NCI-H1048 (cell line): ENCODE data around the gene CAMKMT.

Source experiments
- DNase-seq: peaks from one replicate; lab custom pipeline; 2025; lab: John Stamatoyannopoulos, UW

The CAMKMT gene

DNA sequence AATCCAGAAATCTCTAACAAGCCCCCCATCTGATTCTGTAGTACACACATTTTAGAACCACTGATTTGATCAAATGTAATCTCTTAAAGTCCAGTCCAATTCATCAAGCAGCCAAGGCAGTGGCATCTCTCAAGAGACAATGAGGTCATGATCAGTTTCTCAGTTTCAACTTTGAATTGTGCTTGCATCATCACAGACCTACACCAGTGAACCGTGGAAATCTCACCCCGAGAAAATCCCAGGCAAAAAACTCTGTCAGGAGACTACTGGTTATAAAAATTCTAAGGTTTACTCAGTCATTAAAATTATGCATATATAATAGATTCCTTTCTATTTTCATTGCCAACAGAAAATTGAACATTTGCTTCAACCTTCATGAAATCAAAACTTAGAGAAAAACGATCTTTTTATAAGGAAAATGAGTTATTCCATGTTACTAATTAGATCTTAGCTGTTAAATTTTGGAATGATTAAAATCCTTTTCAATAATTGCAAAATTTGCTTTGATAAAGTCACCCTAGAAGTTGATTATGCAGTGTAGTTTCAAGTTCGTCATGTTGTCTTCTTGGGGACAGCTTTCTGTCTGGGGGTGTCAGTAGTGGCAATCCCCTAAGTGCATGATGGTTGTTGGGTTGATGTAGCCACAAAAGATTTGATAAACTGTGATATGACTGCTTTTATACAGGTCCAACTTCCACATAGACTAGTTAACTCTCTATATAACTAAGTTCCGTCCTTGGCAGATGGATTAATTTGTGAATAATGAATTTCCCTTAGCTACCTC is 235.0 kb downstream of the CAMKMT start:
- DNase-seq = no peak

DNA sequence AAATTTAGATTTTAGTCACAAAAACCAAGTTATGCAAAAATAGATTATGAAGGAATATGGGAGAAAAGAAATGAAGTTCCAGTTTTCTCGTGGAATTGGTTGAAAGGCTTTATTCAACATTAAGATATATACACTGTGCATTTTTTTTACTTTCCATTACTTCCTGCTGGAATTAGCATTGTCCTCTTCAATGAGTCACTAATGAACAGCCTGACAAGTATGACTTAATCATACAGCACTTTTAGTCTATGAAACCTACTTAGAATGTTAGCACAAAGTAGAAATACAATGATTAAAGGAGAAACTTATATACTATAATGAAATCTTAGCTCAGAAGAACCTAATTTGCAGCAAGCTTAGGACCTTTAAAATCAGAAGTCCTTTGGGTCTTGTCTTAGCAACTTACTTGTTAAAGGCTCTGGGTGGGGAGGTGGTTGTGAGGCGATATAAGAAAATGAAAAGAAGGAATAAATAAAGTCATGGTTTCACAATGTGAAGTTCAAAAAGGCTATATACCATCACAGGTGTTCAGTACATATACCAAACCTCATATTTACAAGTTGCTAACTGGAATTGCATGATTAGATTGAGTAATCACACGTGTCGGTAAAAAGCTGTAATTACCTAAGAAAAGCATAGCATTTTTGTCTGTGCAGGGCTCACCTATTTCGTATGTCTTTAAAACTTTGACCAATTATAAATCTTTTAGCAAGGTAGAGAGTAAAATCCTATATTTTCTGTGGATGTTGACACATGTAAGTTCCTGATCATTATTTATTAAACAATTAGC is 236.8 kb downstream of the CAMKMT start:
- no peak for DNase-seq

DNA sequence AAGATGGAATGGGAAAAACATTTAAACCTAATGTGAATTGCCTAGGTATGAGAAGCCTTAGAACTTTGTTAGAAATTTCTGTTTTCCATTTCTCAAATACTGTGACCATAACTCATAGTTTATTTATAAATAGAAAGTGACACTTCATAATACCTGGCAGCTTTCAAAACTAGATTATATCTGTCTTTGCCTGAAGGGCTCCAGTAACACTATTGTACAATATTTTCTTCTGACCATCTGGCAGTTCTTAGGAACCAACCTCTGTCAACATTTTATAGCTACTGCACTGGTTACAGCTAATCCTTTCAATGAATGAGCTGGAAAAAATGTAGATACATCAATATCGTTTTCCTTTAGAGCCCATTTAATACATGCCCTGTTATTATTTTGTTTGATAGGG is 237.4 kb downstream of the CAMKMT start:
- DNase-seq = no peak

DNA sequence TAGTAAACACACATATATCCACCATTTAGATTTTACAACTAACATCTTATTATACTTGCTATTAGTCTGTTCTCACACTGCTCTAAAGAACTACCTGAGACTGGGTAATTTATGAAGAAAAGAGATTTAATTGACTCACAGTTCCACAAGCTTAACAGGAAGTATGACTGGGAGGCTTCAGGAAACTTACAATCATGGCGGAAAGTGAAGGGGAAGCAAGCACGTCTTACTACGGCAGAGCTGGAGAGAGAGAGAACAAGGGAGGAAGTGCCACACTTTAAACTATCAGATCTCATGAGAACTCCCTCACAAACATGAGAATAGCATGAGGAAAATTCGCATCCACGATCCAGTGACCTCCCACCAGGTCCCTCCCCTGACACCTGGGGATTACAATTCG is 240.7 kb downstream of the CAMKMT start:
- no peak for DNase-seq

DNA sequence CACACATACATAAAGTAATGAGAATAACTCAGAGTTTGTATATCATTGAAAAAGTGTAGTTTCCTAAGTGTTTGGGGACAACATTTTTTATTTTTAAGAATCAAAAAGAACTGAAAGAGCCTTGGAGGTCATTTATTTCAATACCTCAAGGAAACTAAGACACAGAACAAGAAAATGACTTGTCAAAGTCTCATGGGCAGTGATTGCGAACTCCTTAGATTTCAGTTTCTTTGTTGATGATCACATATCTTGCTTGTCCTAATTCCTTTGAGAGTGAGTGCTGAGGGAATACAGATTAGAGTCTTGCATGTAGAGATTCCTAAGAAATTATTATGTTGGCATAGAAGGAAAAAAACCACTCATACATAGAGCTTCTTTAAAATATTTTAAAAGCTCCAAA is 243.8 kb downstream of the CAMKMT start:
- no peak for DNase-seq

DNA sequence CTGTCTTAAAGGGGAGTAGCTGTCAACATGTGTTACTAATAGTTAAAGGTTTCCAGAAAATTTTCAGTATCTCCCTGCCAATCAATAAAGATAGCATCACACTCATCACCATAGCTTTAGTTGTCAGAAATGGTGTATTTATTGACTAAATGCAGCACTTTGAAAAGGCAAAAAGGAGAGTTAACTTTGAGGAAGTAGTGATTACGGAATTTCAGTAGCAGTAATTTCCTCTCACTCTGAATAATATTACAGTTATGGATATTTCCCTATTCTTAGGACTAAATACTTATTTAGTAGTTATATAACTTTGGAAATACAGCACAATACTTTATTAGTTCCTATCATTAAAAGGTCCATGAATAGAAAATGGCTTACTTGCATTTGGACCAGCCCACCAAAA is 250.5 kb downstream of the CAMKMT start:
- no peak for DNase-seq

DNA sequence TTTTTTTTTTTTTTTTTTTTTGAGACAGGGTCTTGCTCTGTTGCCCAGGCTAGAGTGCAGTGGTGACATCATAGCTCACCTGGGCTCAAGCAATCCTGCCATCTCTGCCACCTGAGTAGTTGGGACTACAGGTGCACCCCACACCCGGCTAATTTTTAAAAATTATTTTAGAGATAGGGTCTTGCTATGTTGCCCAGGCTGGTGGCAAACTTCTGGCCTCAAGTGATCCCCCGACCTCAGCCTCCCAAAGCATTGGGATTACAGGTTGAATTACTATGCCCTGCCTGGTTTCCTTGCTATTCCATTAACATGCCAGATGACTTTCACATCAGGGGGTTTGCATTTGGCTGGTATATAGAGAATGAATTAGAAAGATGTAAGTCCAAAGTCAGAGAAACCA is 253.2 kb downstream of the CAMKMT start:
- no peak for DNase-seq

DNA sequence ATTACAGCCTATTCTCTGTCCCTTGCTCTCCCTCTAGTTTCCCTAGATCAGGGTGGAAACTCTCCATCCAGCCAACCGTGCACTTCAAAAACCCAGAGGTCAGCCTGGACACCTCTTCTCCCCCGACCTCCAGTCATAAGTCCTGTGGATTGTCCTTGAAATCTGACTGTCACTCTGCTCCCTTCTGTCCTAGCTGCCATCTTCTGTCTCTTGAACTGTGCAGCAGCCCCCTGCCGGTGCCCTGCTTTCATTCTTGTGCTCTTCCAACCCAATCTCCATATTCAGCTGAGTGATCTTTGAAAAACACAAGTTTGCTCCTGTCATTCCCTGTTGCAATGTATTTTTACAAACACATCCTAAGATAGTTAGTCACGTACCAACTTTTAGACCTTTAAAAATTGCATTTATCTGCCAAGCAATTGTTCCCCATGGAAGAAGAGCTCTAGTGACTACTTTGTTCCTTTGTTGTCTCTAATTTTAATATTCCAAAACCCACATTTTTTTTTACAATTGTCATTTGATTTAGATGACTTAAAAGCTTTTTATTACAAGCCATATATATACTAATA is 254.3 kb downstream of the CAMKMT start:
- no peak for DNase-seq

DNA sequence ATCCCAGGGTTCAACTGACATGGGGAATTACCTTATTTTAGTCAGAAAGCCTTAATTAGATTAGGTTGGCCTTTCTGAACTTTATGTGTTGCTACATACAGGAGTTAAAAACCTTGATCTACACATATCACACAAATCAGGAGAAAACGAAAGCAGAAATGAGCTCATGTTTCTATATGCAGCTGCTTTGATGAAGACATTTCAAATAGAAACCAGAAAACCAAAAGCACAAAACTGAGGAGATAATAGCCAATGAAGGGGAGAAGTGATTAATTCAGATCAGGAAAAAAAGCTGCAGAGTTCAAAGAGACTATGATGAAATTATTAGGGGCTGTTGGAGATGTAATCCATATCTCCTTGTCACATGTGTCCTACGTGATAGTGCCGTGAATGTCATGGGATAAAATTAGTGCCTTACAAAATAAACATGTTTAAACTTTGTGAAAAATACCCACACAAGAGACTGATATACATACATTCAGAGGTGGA is 255.0 kb downstream of the CAMKMT start:
- no peak for DNase-seq

DNA sequence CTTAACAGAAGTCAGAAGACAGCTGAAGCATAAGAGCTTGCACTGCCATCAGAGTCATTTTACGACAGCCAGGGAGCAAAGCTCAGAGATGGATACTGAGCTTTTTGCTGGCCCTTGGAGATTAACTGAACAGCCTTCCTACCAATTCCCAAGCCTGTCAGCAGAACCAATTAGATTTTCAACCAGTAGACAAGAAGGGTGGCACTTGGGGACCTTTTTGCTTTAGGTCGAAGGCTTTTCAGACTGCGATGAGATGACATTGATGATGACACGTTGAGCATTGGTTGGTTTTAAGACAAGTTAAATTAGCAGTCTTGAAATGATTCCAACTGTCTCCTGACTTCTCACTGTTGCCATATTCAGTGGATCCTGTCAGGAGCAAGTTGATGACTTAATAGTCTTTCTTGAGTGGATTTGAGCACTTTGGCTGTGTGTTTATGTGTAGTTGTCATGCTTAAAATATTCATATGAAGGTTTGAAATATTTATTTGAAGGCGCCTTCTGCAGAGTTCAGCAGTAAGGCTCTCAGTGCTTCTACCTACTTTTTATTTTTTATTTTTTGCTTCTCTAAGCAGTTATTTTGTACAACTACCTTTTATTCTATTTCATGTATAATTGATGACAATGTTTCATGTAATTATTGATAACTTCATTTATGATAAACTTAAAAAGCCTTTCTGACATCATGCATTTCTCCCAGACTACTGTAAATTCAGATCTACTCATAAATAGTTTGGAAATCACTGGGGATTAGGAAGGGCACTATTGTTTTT is 256.7 kb downstream of the CAMKMT start:
- DNase-seq = no peak

DNA sequence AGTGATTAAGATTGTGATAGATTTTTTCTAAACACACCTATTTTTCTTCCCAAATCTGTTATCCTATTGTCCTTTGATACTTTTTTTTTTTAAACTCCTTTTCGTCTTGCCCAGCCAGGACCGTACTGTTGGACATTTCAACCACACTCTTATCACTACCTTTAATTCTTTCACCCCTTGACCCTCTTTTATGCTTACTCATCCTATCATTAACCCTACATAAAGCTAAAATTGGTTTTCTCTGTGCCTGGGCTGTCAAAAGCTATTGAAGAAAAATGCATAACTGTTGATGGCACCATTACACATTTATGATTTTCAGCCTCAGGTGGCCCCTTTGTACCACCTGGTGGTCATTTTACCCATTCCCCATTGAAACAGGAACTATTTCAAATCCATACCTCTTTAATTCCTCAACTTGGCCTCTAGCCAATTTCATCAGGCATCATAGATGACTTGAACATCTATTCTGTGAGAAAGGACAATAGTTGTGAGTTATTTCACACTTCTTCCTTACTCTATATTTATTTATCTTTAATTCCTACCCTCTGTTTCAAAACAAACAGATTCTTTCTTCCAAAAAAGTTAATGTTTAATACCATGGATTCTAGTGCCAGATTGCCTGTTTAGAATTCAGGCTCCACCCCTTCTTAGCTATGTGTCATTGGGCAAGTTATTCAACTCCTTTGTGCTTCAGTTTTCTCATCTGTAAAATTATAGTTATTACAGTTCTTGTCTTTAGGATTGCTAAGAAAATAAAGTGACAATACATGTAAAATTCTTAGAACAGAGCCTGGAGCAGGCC is 258.6 kb downstream of the CAMKMT start:
- DNase-seq = no peak

DNA sequence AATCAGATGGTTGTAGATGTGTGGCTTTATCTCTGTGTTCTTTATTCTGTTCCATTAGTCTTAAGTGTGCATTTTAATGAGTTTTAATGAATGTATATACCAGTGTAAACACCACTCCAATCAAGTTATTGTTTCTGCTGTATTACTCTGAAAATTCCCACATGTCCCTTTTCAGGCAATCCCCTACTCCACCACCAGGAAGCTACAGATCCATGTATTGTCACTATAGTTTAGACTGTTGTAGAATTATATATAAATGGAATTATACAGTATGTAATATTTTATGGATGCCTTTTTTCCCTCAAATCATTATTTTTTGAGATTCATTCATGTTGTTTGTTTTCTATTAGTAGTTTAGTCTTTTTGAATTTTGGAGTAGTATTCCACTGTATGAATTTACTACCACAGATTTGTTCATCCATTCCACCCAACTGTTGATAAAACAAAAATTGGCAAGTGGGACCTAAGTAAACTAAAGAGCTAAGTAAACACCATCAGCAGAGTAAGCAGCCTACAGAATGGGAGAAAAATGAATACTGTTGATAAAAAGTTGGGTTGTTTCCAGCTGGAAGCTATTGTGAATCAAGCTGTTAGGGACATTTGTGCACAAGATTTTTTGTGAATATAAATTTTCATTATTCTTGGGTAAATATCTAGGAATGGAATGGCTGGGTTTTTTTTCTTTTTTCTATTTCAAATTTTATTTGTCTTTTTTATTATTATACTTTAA is 262.0 kb downstream of the CAMKMT start:
- no peak for DNase-seq

DNA sequence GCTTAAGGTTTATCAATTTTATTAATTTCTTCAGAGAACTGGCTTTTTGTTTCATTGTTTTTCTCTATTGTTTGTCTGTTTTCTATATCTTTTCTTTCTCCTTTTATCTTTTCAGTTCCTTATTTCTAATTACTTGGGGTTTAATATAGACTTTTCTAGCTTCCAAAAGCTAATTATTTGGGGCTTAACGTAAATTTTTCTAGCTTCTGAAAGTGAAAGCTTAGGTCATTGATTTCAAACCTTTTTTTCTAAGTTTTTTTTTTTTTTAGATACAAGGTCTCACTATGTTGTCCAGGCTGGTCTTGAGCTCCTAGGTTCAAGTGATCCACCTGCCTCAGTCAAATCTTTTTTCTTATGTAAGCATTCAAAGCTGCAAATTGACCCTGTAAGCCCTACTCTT is 266.6 kb downstream of the CAMKMT start:
- no peak for DNase-seq

DNA sequence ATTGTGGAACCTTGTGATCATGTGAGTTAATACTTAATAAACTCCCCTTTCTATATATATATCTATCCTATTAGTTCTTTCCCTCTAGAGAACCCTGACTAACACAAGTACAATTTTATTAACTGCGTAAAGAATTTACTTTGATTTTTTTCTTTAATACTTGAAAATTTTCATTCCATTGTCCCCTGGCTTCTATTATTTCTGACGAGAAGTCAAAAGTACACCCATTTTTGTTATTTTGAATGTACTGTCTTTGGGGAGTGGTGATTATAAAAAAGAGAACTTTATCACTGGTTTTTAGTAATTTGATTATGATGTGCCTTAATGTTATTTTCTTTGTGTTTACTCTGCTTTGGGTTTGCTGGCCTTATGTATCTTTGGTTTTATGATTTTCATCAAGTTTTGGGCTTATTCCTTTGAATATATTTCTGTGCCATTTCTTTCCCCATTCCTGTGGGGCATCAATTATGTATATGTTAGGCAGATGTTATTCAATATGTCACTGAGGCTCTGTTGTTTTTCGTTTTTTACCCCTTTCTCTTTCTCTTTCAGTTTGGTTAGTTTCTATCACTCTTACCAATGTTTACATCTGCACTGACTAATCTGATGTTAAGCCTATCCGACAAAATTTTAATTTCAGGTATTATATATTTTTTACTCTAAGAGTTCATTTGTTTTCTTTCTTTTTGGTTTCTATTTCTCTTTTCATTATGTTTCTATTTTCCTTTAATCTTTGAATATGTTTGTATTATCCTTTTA is 271.4 kb downstream of the CAMKMT start:
- DNase-seq = no peak

DNA sequence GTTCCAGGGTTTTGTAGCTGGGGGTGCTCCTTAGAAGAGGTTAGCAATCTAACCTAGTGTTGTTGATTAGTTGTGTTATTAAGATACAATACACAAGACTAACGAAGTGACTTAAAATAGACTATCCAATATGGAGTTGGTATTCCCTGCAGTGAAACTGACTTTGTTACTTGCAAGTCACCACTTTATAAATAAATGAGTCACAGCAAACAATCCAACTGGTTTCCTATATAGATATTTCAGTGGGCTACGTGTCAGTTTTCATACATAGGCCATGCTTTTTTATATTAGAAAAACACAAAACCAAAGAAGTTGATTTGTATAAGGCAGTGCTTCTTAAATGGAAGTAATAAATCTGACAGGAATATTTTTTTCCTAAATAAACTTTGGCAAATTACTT is 274.0 kb downstream of the CAMKMT start:
- no peak for DNase-seq

DNA sequence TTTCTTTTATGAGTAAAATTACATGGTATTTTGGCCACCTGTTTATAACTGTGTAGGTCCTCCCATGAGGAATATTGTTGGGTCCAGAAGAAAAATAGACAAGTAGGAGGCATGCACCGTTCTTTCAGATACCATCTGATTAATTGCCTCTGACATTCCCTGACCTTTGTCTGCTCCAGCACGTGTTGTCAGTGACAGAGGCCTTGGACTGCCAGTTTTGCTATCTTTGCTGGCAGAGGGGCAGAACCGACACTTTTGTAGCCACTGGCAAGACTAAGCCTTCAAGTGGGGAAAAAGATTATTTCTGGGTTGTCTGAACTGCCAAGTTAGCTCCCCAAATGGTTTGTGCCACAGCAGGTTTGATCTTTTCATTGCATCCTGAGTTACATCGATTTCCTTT is 276.9 kb downstream of the CAMKMT start:
- no peak for DNase-seq

DNA sequence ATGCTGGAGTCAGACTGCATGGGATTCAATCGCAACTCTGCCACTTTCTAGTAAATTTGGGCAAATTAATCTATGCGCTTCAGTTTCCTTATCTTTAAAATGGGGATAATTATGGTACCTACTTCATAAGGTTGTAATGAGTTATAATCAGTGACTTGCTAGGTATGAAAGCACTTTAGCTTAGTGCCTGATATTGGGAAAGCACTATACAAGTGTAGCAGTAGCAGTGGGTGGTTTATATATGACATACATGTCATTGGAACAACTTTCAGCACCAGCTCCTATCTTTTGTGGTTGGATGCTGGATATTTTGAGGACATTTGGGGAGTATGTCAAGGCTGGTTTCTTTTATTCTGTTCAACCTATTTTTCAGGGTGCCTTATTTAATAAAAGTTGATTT is 277.7 kb downstream of the CAMKMT start:
- DNase-seq = no peak

DNA sequence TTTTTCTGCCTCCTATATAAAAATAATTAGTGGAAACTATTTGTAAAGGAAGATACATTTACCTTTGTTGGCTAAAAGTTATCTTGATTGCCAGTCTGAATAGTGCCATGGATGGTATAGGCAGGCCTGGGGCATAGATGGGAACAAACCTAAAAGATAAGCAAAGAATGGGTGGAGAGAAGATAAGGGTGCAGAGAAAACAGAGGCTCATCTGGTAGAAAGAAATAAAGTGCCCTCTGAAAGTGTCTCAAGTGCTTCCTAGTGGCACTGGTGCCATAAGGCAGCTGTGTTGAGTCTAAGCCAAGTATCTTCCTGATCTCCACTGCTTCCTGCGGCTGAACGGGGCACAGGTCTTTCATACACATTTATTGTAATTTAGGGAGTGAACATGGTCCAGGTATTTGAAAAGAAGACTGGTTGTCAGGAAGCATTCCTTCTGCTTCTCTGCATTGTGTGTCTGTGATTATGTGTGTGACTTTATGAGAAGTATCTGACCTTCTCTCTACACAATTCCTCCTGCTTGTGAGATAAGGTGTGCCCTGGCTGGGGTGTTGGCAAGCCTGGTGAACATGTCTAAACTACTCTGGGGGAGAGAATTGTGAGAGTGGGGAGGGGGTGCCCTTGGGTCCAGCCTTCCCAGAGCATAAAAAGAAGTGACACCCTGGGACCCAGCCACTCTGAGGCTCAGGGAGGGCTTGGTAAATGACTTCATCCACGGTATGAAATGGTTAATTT is 280.5 kb downstream of the CAMKMT start:
- DNase-seq = no peak

DNA sequence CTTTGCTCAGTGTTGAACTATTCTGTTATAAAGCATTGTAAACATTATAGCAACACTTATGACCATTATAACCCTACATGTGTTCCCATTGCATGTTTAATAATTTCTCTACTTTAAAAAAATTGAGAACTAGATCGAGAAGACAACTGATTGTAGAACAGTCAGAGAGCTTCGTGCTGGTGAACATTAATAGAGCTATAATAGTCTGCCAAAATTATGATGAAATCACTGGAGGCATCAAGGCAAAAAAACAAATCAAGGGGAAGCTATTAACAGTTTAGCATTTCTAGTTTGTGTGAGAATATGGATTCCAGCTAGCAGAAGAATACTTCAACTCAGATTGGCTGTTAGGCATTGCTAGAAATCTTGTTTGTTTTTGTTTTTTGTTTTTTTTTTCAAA is 284.2 kb downstream of the CAMKMT start:
- DNase-seq = no peak
